Dermis blood vessel endothelial cell (primary cell): ENCODE data around the gene NUMB. TPM values are rescaled to one million over a fixed set of nuclear protein-coding genes. Genes with fewer than 3 reads are reported as not detected.

Source experiments
- DNase-seq: peaks from one replicate; pipeline ENCODE4 v3.0.0; 2010
- total RNA-seq: library from RNA; depleted of rRNA; stranded (reverse); fragments of >200 nt; gene quantifications from 2 replicates; pipeline ENCODE4 v1.2.3, GENCODE V29; 2014

NUMB gene
- total RNA-seq, 1 donor from 2014 or later: 46.3 TPM

DNA sequence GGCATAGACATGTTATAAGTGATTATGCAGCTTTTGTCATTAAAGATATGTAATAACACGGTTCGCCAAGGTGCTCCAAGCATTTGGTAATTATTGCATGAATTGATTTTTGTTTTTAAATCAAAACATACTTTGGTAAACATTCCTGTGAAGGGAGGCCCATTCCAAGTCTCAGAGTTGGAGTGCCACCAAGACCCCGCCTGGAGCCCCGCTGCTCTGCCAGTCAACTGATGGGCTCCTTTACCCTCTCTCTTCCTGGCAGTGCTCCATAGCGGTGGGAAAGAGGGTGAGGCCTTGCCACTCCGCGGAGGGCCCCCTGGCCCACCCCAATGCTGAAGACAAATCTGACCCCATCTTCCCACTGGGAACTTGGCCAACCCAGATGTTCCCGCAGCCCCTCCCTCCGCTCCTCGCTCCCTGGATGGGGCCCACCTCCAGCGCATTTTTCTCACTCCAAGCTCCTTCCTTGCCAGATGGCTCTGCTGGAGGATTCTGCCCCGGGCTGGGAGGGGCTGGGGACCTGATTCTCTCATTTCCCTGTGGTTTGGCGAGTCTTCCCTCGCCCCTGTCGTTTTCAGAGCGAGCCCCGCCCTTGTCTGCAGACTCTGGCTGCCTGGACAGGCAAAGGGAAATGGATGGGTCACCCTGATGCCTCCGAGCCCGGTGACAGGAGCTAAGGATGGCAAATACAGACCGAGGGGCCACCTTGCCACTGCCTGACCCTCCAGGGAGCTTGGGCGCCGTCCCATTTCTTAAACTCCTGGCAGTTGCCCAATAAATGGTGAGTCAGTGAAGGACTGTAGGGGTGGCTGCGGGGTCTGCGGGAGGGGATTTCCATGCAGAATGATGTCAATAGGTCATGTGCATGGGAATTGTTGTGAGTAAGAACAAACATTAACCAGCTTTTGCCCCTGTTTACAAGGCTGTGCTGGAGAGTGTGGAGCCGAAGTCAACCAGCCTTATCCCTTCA lies 230.2 kb downstream of the NUMB start:
- peak; percentile 93 for DNase-seq

- DNase-seq: no peak
Measured at GRCh38 chr14:73225496-73225895, 232.8 kb downstream of the NUMB start.

Other genes with a start within 250 kb of the NUMB start
- gene PAPLN, start 221.0 kb downstream of the NUMB start, total RNA-seq: 30.6 and 60.1 TPM in 2 replicates
- 27.0 and 31.0 TPM in 2 replicates for gene RIOX1, start 32.4 kb upstream of the NUMB start, total RNA-seq
- 2.0 and 3.5 TPM in 2 replicates for gene ACOT1, start 78.6 kb upstream of the NUMB start, total RNA-seq
- 0.09 TPM in 1 of 2 replicates, not detected in the other for gene HEATR4, start 100.4 kb upstream of the NUMB start, total RNA-seq
- 22.5 and 25.6 TPM in 2 replicates for gene ACOT2, start 110.7 kb upstream of the NUMB start, total RNA-seq
- 0.34 and 1.3 TPM in 2 replicates for gene ACOT4, start 133.3 kb upstream of the NUMB start, total RNA-seq
- gene ACOT6, start 154.0 kb upstream of the NUMB start, total RNA-seq: not detected in 2 replicates
- gene DNAL1, start 186.4 kb upstream of the NUMB start, total RNA-seq: 6.5 and 10.7 TPM in 2 replicates